Activated CD8-positive, alpha-beta T cell treated with anti-CD3 and anti-CD28 coated beads for 36 hours (primary cell): ENCODE results near the gene DNLZ. TPM values are rescaled to one million over a fixed set of nuclear protein-coding genes. Genes with fewer than 3 reads are reported as not detected.

ENCODE experiments used
- ATAC-seq: fragments of 200-7000 bp; cut with Tn5 transposase; one replicate; pipeline ENCODE4 v1.10.0; 2021; ENCODE audit warnings: mild to moderate bottlenecking, moderate library complexity
- CTCF ChIA-PET: fragments of 350-600 bp; sonication (Branson Sonifier 250); formaldehyde crosslinking; loops from one replicate; lab custom pipeline; 2021; ENCODE audit warnings: antibody characterized with exemption; lab: Charles Lee
- POLR2A ChIA-PET: fragments of 350-600 bp; sonication (Branson Sonifier 250); formaldehyde crosslinking; loops from one replicate; lab custom pipeline; 2021; ENCODE audit warnings: antibody characterized with exemption; lab: Charles Lee
- DNase-seq: peaks from one replicate; pipeline ENCODE4 v3.0.0-alpha.2; 2020
- H3K27ac Mint-ChIP-seq: one replicate; pipeline ENCODE4 v1.8.0; 2021; ENCODE audit warnings: mild to moderate bottlenecking, mixed read lengths
- H3K27me3 Mint-ChIP-seq: one replicate; pipeline ENCODE4 v1.8.0; 2021; ENCODE audit warnings: mixed read lengths
- H3K36me3 Mint-ChIP-seq: one replicate; pipeline ENCODE4 v1.8.0; 2021; ENCODE audit warnings: low read depth, mixed read lengths
- H3K4me1 Mint-ChIP-seq: one replicate; pipeline ENCODE4 v1.8.0; 2021; ENCODE audit warnings: low read depth, mixed read lengths
- H3K4me3 Mint-ChIP-seq: one replicate; pipeline ENCODE4 v1.8.0; 2021; ENCODE audit warnings: mild to moderate bottlenecking, moderate library complexity, mixed read lengths
- H3K9me3 Mint-ChIP-seq: one replicate; pipeline ENCODE4 v1.8.0; 2021; ENCODE audit warnings: mixed read lengths
- intact Hi-C: fragments of 100-400 bp; cut with micrococcal nuclease; formaldehyde crosslinking; loops from one replicate; pipeline ENCODE4 v1.10.0; 2022
- total RNA-seq, 2 experiments: library from RNA; stranded (reverse); gene quantifications; one replicate each; pipeline ENCODE4 v1.2.3, GENCODE V29; 2021
- TF ChIP-seq, protein P1 (sequence below): fragments of 200-600 bp; IDR thresholded peaks from one replicate; pipeline ENCODE4 v1.8.0; 2022; ENCODE audit warnings: antibody characterized with exemption, mild to moderate bottlenecking

DNLZ gene
- total RNA-seq, 2 experiments from 2014 or later = 16.1 to 17.4 TPM

DNA sequence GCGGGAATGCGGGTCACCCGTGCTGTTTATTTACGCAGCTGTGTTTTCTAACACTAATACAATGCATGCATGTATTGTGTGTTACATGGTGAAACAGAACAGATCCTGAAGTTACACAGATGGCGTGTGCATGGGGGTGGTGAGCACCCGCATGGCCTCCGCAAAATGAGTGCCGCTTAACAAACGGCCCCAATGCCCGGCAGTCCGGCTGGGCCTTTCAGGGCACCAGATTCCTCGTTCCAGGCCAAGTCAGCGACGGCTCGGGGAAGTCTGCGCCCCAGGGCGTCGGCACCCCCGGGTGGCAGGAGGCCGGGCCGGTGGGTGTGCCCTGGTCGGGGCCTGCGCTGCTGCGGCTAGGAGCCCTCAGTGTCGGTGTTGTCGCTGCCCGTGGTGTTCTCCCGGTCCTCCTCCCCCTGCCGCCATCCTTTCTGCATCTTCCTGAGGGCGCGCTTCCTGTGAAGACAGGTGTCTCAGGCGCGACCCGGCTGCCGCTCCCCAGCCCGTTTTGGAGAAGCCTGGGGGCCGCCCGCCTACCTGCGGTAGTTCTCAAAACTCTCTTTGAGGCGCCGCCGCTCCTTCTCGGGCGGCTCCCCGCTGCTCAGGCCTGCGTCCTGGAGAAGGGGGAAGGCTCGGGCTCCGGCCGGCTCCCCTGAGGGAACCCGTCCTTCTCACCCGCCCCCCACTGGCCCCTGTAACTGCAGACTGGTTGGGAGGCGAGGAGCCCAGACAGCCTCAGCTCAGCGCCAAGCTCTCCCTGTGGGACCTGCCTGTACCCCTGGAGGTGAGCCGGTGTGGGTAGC is 605 bp upstream of the DNLZ start:
- H3K27ac Mint-ChIP-seq = no peak overlapping the region
- H3K9me3 Mint-ChIP-seq = no peaks in the 10 kb centered on the region
- H3K27me3 Mint-ChIP-seq = no peaks in the 10 kb centered on the region
- peaks cover 11% of the 10 kb centered on the region for H3K4me1 Mint-ChIP-seq
- DNase-seq (no peak), ATAC-seq (no peak)
- peaks cover 7% of the 10 kb centered on the region for H3K36me3 Mint-ChIP-seq
- TF ChIP-seq, protein P1, sequence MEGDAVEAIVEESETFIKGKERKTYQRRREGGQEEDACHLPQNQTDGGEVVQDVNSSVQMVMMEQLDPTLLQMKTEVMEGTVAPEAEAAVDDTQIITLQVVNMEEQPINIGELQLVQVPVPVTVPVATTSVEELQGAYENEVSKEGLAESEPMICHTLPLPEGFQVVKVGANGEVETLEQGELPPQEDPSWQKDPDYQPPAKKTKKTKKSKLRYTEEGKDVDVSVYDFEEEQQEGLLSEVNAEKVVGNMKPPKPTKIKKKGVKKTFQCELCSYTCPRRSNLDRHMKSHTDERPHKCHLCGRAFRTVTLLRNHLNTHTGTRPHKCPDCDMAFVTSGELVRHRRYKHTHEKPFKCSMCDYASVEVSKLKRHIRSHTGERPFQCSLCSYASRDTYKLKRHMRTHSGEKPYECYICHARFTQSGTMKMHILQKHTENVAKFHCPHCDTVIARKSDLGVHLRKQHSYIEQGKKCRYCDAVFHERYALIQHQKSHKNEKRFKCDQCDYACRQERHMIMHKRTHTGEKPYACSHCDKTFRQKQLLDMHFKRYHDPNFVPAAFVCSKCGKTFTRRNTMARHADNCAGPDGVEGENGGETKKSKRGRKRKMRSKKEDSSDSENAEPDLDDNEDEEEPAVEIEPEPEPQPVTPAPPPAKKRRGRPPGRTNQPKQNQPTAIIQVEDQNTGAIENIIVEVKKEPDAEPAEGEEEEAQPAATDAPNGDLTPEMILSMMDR = peak; percentile 49
- POLR2A ChIA-PET = interaction anchor here (0.6 to 1.9 kb wide), 20 partner anchors 9 to 397 kb away, joined by 3 to 14 read pairs (median 4); partner anchors contain the start of genes CARD9, ENTR1, GPSM1 and PMPCA
- intact Hi-C loops = no loop called here
- peak overlapping the region; percentile 46 for H3K4me3 Mint-ChIP-seq
- CTCF ChIA-PET = interaction anchor here (0.7 to 2.5 kb wide), 14 partner anchors 11 to 121 kb away, joined by 3 to 14 read pairs (median 4); partner anchors contain the start of genes ENTR1 and PMPCA

DNA sequence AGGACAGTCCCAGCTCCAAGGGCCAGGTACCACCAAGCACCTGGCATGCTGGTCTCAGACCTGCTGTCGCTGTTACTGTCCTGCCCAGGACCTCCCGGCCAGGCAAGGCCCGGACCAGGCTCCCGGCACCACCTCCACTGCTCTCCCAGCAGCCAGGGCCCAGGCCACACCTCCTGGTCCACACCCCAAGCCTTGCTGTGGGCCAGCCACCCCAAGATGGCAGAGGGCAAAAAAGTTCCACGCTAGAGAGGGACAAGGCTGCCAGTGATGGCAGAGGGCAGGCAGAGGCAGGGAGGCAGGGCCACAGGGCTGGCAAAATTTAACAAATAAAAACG is 1.1 kb downstream of the DNLZ start:
- no peak for ATAC-seq
- Mint-ChIP-seq H3K27ac (no peak overlapping the region), H3K36me3 (peaks cover 7% of the 10 kb centered on the region), H3K4me3 (peak overlapping the region; percentile 81), H3K9me3 (no peaks in the 10 kb centered on the region), H3K27me3 (no peaks in the 10 kb centered on the region), H3K4me1 (peaks cover 11% of the 10 kb centered on the region)
- CTCF ChIA-PET = interaction anchor here (0.7 to 2.5 kb wide), 9 partner anchors 13 to 50 kb away, joined by 3 to 14 read pairs (median 5); partner anchors contain the start of genes ENTR1 and PMPCA
- DNase-seq = no peak
- TF ChIP-seq, protein P1 = no peak
- intact Hi-C loops = no loop called here
- POLR2A ChIA-PET = interaction anchor here (1.0 to 2.0 kb wide), 9 partner anchors 11 to 245 kb away, joined by 3 to 14 read pairs (median 5); partner anchors contain the start of genes CARD9, ENTR1 and PMPCA

DNA sequence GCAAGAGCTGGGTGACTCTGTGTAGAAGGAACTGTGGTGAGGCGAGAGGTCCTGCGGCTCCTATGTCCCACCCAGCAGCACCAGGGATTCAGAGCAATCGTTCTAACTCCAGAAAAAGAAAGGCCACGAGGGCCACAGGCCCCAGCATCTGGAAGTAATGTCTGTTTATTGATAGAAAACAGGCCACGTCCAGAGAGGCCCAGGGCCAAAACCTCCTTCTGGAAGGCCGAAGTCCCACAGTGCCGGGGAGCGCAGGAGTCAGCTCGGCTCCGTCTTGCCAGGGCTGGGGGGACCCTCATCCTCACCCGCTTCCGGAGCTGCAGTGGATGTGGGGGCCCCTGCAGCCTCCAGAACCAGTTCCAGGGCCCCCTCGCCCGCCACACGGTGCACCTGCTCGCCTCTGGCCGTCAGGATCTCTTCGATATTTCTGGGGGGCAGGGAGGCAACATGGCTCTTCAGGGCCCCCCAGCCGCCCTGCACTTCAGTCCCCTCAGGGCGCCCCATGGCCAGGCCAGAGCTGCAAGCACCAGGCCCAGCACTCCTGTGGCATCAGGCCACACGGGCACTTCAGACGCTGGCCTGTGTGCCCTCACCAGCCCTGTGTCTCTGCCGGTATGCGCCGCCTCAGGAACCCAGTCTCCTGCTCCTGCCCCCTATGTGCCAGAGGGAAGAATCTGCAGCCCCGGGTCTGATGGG is 1.6 kb downstream of the DNLZ start:
- ATAC-seq (no peak), DNase-seq (no peak)
- POLR2A ChIA-PET = interaction anchor here (1.0 to 2.0 kb wide), 3 partner anchors 17 to 244 kb away, joined by 3 to 5 read pairs (median 3); no protein-coding TSS in a partner anchor
- CTCF ChIA-PET = interaction anchor here (1.7 to 2.5 kb wide), 3 partner anchors 39 to 49 kb away, joined by 6 to 14 read pairs (median 8); partner anchors contain the start of genes ENTR1 and PMPCA
- TF ChIP-seq, protein P1 = no peak
- Mint-ChIP-seq H3K36me3 (peaks cover 7% of the 10 kb centered on the region), H3K27me3 (no peaks in the 10 kb centered on the region), H3K4me3 (no peak overlapping the region), H3K9me3 (no peaks in the 10 kb centered on the region), H3K4me1 (peaks cover 11% of the 10 kb centered on the region), H3K27ac (no peak overlapping the region)
- intact Hi-C loops = no loop called here

DNA sequence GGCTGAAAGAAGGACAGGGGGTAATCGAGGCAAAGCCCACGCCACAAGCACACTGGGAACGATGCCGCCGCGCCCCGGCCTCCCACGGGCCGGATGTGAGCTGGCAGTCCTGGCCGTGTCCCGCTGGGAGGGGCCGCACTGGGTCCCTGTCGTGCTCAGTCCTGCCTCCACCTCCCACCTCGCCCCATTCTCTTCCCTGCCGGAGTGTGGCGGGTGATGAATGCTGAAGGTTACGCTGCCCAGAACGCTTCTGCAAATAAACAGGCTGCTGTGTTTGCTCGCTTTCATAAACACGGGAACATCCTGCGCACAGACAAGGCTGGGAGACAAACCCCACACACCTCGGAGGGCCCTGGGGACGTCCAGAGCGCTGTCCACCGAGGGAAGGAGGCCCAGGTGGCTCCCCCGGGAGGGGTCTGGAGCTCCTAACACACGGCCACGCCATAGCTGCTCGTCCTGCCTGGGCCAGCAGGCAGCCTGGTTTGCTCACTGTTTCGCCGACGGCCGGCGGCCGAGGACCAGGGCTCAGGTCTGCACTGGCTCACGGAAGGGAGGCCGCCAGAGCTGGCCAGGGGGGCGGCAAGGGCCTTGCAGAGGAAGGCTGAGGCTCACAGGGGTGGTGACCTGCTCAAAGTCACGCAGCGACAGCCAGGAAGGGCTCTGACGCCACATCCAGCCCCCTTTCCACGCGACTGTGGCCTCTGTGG is 2.3 kb downstream of the DNLZ start:
- ATAC-seq (no peak), DNase-seq (no peak)
- H3K4me3 Mint-ChIP-seq = no peak overlapping the region
- H3K27me3 Mint-ChIP-seq = no peaks in the 10 kb centered on the region
- TF ChIP-seq, protein P1 = no peak
- H3K9me3 Mint-ChIP-seq = no peaks in the 10 kb centered on the region
- H3K36me3 Mint-ChIP-seq = peaks cover 7% of the 10 kb centered on the region
- intact Hi-C loops = no loop called here
- POLR2A ChIA-PET = interaction anchor here (1.5 to 2.0 kb wide), 2 partner anchors 17 to 38 kb away, joined by 3 to 5 read pairs; no protein-coding TSS in a partner anchor
- no peak overlapping the region for H3K27ac Mint-ChIP-seq
- CTCF ChIA-PET = no interaction called here
- peaks cover 11% of the 10 kb centered on the region for H3K4me1 Mint-ChIP-seq
